Lower lobe of right lung (tissue), 2 donors: ENCODE measurements around the gene MAGI2. TPM values are rescaled to one million over a fixed set of nuclear protein-coding genes. Genes with fewer than 3 reads are reported as not detected.

Source experiments
- ATAC-seq, 2 donors: fragments of 200-7000 bp; cut with Tn5 transposase; one replicate each; pipeline ENCODE4 v1.9.1; 2020 to 2022; ENCODE audit warnings: mild to moderate bottlenecking in 2 of 2, moderate library complexity in 2 of 2
- DNase-seq: peaks from one replicate; pipeline ENCODE4 v3.0.0-alpha.2; 2020
- H3K27ac ChIP-seq: fragments of 200-600 bp; one replicate; pipeline ENCODE4 v1.8.0; 2022
- H3K27me3 ChIP-seq: fragments of 200-600 bp; one replicate; pipeline ENCODE4 v1.8.0; 2022; ENCODE audit warnings: low read depth
- H3K36me3 ChIP-seq: fragments of 200-600 bp; one replicate; pipeline ENCODE4 v1.8.0; 2022; ENCODE audit warnings: mild to moderate bottlenecking
- H3K4me1 ChIP-seq: fragments of 200-600 bp; one replicate; pipeline ENCODE4 v1.8.0; 2022
- H3K4me3 ChIP-seq: fragments of 200-600 bp; one replicate; pipeline ENCODE4 v1.8.0; 2022; ENCODE audit warnings: mild to moderate bottlenecking
- H3K9me3 ChIP-seq: fragments of 200-600 bp; one replicate; pipeline ENCODE4 v1.8.0; 2022
- CTCF ChIP-seq: fragments of 200-600 bp; IDR thresholded peaks from one replicate; pipeline ENCODE4 v1.8.0; 2022; ENCODE audit warnings: antibody characterized with exemption, mild to moderate bottlenecking
- intact Hi-C: fragments of 100-400 bp; cut with DNase I; formaldehyde crosslinking; loops from one replicate; pipeline ENCODE4 v1.11.0; 2022
- total RNA-seq: library from RNA; stranded (reverse); fragmentation: NEBNext Ultra II Directional; extraction: Animal tissue kit (Norgen Biotek cat#: 25700); gene quantifications from one replicate; pipeline ENCODE4 v1.2.1, GENCODE V29; 2021
- donor health status: DM: no; HTN: yes; CAD: no; lungs with severe emphysema.

Gene MAGI2
- total RNA-seq, 1 donor from 2014 or later: 15.3 TPM

- Histone ChIP-seq H3K36me3 (no peaks in the 10 kb centered on the region), H3K27me3 (no peaks in the 10 kb centered on the region), H3K27ac (no peak overlapping the region), H3K9me3 (no peaks in the 10 kb centered on the region), H3K4me3 (no peak overlapping the region), H3K4me1 (no peaks in the 10 kb centered on the region)
- DNase-seq (no peak), ATAC-seq (no peak)
- no peak for TF ChIP-seq CTCF
- intact Hi-C loops: no loop called here
Measured at GRCh38 chr7:79272938-79273337, 180.5 kb downstream of the MAGI2 start.

GRCh38 chr7:79272066-79272669, 181.3 kb downstream of the MAGI2 start:
- H3K27ac ChIP-seq: no peak overlapping the region
- peak; percentile 63 for TF ChIP-seq CTCF
- no peaks in the 10 kb centered on the region for H3K4me1 ChIP-seq
- intact Hi-C loops: no loop called here
- no peak for DNase-seq
- H3K27me3 ChIP-seq: no peaks in the 10 kb centered on the region
- H3K36me3 ChIP-seq: no peaks in the 10 kb centered on the region
- no peaks in the 10 kb centered on the region for H3K9me3 ChIP-seq
- no peak overlapping the region for H3K4me3 ChIP-seq
- peak in 1 of 2 donors; percentile 56 for ATAC-seq

GRCh38 chr7:79268730-79269129, 184.7 kb downstream of the MAGI2 start:
- Histone ChIP-seq H3K36me3 (no peaks in the 10 kb centered on the region), H3K9me3 (no peaks in the 10 kb centered on the region), H3K4me3 (no peak overlapping the region), H3K27me3 (no peaks in the 10 kb centered on the region), H3K4me1 (no peaks in the 10 kb centered on the region), H3K27ac (no peak overlapping the region)
- TF ChIP-seq CTCF: no peak
- DNase-seq: no peak
- intact Hi-C loops: no loop called here
- no peak for ATAC-seq

- Histone ChIP-seq H3K9me3 (no peaks in the 10 kb centered on the region), H3K4me1 (no peaks in the 10 kb centered on the region), H3K27ac (no peak overlapping the region), H3K4me3 (no peak overlapping the region), H3K36me3 (no peaks in the 10 kb centered on the region), H3K27me3 (no peaks in the 10 kb centered on the region)
- ATAC-seq (no peak), DNase-seq (no peak)
- intact Hi-C loops: no loop called here
- no peak for TF ChIP-seq CTCF
Measured at GRCh38 chr7:79258826-79259225, 194.6 kb downstream of the MAGI2 start.

- Histone ChIP-seq H3K9me3 (no peaks in the 10 kb centered on the region), H3K27me3 (no peaks in the 10 kb centered on the region), H3K36me3 (no peaks in the 10 kb centered on the region), H3K27ac (no peak overlapping the region), H3K4me1 (no peaks in the 10 kb centered on the region), H3K4me3 (no peak overlapping the region)
- TF ChIP-seq CTCF: no peak
- no peak for ATAC-seq
- intact Hi-C loops: no loop called here
- no peak for DNase-seq
Measured at GRCh38 chr7:79257959-79258358, 195.5 kb downstream of the MAGI2 start.
